Middle frontal gyrus (tissue), 1 donor: ENCODE results near the gene ATP13A2.

Source experiments
- DNase-seq: peaks from one replicate; pipeline ENCODE4 v3.0.0-alpha.2; 2015; ENCODE audit warnings: low spot score; ENCODE audit errors: extremely low spot score

Gene ATP13A2

DNA sequence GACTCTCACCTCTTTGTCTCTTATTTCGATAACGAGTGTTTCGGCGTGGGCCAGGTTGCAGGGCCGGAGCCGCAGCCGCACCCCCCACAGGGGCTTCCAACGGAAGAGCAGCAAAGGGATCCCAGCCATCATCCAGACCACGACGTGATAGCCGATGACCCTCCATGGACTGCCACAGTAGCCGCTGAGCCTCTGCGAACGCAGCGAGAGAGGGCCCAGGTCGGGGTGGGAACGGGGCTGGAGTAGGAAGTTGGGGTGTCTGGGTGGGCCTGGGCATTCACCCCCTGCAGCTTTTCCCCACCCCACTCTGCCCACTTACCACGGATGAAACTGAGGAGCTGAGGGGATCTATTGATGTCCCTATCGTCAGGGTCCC is 6.4 kb downstream of the ATP13A2 start:
- no peak for DNase-seq

DNA sequence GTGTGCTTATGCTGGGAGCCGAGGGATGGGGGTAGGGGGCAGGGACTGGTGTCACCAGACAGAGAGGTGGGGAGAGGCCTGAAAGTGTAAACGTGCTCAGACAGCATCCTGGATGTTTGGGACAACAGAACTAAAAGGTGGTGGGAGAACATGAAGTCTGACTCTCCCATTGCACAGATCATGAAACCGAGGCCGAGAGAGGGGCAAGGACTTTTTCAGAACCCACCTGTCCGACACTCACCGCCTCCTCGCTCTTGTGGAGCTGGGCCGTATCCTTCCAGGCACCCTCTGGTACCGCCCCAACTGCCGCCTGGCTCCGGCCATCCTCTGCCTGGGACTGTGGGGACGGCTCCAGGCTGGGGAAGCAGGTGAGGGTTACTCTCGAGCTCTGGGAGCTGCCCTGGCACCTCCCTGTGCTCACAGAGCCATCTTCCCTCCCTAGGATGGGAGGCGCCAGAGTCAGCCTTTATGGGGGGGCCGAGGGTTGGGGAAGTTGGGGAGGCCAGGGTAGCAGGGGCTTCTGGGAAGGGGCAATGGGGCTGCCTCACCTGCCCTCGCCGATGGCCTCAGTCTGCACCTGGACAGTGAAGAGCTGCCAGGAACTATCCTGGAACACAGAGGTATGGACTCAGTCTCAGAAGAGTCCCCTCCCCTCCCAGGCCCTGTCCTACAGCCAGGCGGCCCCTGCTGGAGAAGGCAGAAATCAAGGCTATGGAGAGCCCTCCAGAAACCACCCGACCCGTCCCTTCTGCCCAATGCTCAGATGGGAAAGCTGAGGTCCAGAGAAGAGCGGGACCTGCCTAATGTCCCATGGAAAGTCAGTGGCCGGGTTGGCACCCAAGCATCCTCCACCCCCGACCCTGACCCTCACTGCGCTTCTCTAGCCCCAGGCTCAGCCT is 7.0 kb downstream of the ATP13A2 start:
- no peak for DNase-seq

- DNase-seq = no peak
Observed at GRCh38 chr1:17002524-17002902, 9.2 kb downstream of the ATP13A2 start.

- DNase-seq = no peak
Observed at GRCh38 chr1:17001760-17002523, 9.8 kb downstream of the ATP13A2 start.

GRCh38 chr1:16999863-17000262 is 11.9 kb downstream of the ATP13A2 start:
- DNase-seq = no peak

DNA sequence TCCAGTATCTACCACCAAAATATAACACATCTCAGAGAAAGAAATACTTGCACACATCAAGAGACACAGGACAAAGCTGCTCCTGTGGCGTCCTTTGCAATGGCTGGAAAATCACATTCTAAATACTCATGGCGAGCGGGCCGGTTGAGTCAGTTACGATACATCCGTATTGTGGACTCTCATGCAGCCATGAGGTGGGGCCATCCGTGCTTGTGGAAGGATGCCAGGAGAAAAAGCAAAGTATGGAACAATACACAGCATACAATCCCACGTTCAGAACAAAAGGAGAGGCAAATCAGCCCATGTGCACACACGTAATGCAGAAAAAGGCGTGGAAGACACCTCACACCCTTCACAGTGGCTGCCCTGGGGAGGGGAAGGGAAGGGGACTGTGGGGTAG is 13.1 kb downstream of the ATP13A2 start:
- DNase-seq = no peak

GRCh38 chr1:16996845-16997244 is 14.9 kb downstream of the ATP13A2 start:
- no peak for DNase-seq

DNA sequence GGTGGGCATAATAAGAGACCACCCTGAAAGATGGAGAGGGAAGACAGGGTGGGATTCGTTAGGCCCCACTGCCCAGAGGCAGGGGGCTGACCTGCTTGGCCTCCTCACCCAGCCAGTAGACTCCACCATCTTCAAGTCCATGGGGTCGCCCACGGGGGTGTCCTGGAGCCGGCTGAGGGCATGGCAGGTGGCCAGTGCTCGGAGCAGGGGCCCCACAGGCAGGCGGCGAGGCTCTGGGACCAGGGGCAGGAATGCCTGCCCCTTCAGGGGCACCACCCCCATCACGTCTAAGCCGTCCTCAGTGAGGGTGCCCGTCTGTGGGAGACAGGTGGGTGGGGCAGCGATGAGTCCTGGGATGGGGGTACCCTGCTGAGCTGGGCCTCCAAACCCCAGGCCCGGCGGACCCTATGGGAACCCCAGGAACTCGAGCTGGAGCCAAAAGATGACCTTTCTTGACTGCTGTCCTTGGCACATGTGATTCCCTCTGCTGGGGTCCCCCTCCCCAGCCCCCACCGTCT is 18.1 kb downstream of the ATP13A2 start:
- DNase-seq = no peak

DNA sequence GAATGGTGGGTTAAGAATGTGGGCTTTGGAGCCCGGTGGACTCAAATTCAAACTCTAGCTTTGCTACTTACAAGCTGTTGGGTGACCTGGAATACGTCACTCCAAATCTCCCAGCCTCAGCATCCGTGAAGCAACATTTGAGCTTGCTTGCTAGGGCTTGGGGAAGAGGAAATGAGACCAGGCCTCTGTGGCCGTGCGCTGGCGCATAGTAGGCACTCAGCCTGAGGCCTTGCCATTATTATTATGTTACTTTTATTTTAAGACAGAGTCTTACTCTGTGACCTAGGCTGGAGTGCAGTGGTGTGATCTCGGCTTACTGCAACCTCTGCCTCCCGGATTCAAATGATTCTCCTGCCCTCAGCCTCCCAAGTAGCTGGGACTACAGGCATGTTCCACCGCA is 19.1 kb downstream of the ATP13A2 start:
- DNase-seq = no peak

GRCh38 chr1:16992102-16992501 is 19.6 kb downstream of the ATP13A2 start:
- DNase-seq = no peak

DNA sequence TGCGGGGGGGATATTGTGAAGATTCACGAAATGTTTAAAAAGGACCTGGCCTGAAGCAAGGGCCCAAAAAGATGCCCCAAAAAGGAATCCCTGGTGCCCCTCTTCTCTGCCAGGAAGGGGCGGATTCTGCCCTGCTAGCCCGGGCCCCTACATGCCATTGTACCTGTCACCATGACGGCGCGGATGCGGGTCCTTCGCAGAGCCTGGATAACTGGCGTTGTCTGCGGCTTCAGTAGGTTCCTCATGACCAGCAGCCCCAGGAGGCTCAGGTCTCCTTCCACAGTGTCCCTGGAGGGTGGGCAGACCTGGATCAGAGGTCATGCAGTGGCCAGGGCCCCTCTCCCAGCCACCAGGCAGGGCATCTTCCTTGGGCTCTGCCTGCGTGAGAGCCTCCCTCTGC is 20.2 kb downstream of the ATP13A2 start:
- DNase-seq = no peak

- no peak for DNase-seq
Observed at GRCh38 chr1:16989676-16990391, 21.9 kb downstream of the ATP13A2 start.

DNA sequence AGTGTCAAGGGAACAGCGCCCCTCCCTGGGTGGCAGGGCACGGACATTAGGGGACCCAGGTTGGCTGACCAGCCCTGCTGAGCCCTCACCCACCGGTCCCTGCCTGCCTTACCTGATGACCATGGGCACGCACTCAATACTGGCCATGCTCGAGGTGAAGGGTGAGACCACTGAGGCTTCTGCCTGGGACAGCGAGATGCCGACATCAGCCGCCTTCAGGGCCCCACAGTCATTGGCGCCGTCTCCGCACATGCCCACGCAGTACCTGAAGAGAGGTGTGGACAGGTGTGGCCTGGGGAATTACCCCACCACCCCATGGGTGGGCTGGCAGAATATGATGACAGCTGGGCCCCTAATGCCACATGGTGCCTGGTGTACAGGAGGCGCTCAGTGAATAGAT is 23.5 kb downstream of the ATP13A2 start:
- DNase-seq = no peak

DNA sequence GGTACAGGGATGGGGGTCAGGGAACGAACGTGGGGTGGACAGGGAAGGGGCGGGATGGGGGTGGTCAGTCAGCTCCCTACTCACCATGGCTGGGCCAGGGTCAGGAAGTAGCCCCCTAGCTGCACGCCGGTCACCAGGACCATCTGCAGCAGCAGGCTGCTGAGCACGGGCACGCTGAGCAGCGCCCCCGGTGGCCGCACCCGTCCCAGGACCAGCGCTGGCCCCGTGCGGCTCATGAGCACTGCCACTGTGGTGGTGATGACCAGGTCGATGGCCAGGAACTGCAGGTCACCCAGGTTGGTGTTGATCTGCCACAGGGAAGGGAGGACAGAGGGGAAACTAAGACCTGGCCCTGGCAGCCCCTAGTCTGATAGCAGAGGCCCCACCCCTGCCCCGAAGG is 24.8 kb downstream of the ATP13A2 start:
- no peak for DNase-seq

DNA sequence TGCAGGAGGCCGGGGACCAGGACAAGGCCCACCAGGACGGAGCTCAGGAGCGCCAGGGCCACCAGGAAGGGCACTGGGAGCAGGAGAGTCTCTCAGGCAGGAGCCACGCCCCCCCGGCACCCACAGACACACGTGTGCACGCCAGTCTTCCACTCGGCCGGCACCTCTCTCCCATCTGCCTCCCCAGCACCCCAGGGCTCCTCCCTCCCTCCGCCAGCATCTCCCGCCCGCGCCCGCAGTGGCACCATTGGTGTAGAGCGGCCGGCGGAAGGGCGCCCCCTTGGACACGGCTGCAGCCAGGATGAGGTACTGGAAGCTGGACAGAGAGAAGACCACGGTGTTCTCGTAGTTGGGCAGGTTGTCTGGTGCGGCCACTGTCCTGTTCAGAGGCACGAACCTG is 25.2 kb downstream of the ATP13A2 start:
- no peak for DNase-seq

DNA sequence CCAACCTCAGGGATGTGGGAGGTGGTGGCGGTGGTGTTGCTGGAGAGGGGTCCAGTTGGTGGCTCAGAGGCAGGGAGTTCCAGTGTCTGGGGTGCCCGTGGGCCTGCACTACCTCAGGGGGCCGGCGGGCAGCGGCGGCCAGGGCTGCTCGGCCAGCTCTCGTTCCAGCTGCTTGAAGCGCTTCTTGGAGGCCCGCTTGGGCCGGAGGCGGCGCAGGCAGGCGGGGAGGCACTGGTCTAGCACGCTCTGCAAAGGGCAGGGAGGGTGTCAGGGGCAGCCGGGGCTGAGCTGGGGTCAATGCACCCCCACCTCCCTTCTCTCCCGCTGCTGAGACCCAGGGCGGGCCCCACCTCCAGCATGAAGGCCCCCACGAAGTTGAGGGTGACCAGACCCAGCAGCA is 25.6 kb downstream of the ATP13A2 start:
- no peak for DNase-seq

DNA sequence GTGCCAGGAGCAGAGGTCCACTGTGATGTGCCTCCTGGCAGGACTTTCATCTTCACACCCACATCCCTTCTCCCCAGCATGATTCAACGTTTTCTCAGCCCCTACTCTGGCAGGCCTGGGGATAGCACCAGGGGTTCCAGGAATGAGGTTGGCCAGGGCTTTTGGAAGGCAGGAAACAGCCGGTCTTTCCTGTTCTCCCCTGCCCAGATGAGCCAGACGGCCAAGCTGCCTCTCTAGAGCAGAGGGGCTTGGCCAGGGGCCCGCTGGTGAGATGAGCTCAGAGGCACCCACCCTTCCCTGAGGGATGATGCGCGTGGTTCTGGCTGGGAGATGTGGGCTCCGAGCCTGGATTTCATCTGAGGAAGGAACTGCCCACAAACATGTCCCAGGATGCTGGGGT is 27.0 kb downstream of the ATP13A2 start:
- DNase-seq = no peak

DNA sequence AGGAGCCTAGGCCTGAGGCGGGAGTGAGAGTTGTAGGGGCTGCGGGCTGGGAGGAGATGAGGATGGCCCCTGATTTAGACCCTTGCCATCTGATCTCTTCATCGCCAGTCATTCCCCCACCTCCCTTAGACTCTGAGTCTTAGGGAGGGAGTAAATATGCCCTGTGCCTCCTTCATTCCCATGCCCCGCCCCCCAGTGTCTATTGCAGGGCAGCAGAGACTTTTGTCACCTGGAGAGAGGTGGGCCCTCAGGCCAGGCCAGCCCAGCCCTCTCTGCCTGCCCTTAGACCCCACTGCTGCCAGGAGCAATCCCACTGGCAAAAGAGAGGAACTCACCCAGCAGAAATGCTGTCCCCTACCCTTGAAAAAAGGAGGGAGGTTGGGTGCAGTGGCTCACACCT is 28.1 kb downstream of the ATP13A2 start:
- no peak for DNase-seq

DNA sequence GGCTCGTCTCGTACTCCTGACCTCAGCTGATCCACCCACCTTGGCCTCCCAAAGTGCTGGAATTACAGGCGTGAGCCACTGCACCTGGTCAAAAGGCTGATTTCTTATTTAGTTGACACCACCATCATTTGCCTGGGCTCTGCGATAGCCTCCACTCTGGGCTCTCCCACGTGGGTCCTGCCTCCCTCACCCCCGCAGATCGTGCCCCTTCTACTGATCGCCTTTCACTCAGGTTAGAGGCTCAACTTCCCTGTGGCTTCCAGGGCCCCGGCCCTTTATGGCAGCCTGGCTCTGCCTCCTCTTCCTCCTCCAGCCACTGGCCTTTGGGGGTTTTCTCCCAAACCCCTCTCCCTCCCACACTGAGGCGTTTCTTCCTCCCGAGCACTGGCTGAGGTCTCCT is 28.8 kb downstream of the ATP13A2 start:
- no peak for DNase-seq

- DNase-seq = no peak
Observed at GRCh38 chr1:16981269-16981849, 30.4 kb downstream of the ATP13A2 start.

- no peak for DNase-seq
Observed at GRCh38 chr1:16980473-16981268, 31.1 kb downstream of the ATP13A2 start, which contains the start of gene MFAP2. MFAP2 (minus strand) TSS chr1:16980620; CDS start chr1:16978273, 2,347 bp downstream.
